GM12872 (cell line): ENCODE results near the gene ORAI2.

ENCODE experiments used
- TF ChIP-seq, protein P1 (sequence below): IDR thresholded peaks from 3 replicates; pipeline ENCODE4 v1.5.1; 2011; ENCODE audit warnings: low read depth, mild to moderate bottlenecking, low read length, moderate library complexity; ENCODE audit not compliant: insufficient read depth

Gene ORAI2

DNA sequence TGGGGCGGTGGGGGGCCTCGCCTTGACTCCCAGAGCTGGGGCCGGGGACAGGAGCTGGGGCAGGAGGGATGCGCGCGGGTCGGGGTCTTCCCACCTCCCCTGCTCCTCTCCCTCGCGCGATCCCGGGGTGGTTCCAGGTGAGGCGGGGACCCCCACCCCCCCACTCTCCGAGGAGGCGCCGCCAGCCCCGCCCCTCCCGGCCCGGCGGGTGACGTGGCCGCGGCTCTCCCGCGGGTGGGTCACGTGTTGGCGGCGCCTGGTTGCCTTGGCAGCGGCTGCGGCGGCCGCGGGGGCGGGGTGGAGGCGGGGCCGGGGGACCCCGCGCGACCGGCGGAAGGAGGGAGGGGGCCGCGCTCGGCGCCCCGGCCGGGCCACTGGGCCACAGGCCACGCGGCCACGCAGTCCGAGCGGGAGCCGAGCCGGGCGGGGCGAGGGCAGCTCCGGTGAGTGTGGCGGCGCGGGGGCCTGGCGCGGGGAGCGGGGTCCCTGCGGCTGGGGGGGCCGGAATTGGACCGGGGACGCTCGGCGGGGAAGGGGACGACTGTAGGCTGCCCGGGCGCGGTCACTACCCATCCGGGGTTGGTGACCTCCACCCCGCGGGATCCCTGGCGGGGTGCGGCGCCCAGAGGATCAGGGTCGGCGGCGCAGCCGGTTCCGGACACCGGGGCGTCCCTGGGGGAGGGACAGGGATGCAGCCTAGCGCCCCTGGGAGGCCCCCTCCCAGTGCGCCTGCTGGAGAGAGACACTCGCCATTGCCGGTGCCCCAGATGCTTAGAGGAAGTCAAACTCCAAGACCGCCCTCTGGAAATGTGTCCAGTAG is at the start of gene ORAI2:
ORAI2 (plus strand) TSS at position 357 of the 820 bp plus-strand sequence. CDS start 5,382 bp downstream, outside the sequence.
- TF ChIP-seq, protein P1, sequence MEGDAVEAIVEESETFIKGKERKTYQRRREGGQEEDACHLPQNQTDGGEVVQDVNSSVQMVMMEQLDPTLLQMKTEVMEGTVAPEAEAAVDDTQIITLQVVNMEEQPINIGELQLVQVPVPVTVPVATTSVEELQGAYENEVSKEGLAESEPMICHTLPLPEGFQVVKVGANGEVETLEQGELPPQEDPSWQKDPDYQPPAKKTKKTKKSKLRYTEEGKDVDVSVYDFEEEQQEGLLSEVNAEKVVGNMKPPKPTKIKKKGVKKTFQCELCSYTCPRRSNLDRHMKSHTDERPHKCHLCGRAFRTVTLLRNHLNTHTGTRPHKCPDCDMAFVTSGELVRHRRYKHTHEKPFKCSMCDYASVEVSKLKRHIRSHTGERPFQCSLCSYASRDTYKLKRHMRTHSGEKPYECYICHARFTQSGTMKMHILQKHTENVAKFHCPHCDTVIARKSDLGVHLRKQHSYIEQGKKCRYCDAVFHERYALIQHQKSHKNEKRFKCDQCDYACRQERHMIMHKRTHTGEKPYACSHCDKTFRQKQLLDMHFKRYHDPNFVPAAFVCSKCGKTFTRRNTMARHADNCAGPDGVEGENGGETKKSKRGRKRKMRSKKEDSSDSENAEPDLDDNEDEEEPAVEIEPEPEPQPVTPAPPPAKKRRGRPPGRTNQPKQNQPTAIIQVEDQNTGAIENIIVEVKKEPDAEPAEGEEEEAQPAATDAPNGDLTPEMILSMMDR = no peak

DNA sequence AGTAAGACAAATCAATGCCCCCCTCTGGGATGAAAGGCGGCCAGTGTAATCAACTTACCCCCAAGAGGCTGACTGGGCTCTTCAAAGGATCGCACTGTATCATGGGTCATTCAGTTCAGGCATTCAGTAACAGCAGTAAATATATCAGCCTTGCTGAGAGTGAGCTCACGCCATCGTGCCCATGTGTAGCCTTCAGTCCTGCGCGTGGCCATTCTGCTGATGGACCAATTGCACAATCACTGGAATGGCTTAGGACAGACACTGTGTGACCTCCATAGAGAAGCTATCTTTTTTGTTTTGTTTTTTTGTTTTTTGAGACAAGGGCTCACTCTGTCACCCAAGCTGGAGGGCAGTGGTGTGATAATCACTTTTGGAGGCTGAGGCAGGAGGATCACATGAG is 46.3 kb upstream of the ORAI2 start:
- TF ChIP-seq, protein P1 = no peak

DNA sequence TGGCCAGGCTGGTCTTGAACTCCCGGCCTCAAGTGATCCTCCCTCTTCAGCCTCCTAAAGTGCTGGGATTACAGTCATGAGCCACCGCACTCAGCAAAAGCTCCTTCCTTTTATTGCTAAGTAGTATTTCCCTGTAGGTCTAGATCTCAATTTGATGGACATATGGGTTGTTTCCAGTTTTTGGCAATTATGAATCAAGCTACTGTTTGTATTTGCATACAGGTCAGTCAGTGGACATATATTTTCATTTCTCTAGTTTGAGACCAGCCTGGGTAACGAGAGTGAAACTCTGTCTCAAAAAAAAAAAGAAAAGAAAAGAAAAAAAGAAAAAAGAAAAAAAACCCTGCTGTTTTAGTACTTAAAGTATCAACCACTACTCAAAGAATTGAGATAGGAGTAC is 43.6 kb upstream of the ORAI2 start:
- TF ChIP-seq, protein P1 = no peak

DNA sequence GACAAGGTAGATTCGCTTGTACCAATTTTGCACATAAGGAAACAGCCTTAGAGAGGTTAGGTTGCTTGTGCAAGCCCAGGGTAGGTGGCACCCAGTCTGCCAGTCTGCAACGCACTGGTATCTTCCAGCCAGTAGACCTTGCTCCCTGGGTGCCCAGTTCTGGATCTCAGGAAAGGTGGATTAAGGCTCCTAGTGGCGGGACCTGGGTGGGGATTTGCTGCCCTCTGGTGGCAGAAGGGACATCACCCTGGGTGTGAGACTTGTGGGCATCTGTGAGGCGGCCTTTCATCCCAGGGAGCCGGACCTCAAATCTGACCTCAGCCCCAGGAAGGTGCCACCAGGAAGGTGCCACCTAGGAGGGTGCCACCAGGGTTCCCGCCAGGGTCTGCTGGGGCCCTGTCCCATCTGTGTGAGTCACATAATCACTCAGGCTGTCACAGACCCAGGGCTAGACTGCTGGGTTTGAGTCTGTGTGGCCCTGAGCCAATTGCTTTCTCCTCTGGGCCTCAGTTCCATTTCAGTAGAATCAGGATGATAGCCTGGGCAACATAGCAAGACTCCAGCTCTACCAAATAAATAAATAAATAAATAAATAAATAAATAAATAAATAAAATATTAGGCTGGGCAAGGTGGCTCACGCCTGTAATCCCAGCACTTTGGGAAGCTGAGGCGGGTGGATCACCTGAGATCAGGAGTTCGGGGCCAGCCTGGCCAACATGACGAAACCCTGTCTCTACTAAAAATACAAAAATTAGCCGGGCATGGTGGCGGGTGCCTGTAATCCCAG is 42.5 kb upstream of the ORAI2 start:
- TF ChIP-seq, protein P1 = peak; percentile 91

DNA sequence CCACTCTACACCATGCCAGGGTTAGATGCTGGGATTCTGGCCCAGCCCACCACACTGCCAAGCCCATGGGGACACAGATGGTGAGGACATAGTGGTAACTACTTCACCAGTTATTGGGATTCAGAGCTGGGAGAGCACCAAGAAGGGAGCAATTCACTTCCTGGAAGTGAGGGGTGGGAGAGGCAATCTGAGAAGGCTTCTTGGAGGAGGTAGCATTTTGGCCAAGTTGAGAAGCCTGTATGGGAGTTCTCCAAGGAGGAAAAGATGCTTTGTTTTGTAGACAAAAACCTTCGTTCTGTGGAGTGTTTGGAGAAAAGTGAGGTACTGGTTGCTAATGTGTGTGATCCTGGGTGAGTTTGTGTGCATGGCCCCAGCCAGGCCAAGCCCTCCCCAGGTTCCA is 41.0 kb upstream of the ORAI2 start:
- TF ChIP-seq, protein P1 = no peak

DNA sequence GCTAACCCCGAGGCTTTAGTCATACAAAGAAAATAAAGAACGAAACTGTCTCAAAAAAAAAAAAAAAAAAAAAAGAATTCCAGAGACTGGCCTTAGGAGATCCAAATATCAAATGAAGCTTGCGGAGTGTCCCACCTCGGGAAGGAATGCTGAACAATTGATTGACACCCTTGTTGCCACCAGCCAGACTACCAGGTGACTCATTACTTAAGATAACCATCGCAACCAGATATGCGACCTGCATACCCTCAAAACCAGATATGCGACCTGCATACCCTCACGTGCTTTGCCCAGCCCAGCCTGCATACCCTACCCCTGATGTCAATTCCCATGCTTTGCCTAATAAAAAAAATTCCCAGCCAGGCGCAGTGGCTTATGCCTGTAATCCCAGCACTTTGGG is 39.9 kb upstream of the ORAI2 start:
- TF ChIP-seq, protein P1 = no peak

DNA sequence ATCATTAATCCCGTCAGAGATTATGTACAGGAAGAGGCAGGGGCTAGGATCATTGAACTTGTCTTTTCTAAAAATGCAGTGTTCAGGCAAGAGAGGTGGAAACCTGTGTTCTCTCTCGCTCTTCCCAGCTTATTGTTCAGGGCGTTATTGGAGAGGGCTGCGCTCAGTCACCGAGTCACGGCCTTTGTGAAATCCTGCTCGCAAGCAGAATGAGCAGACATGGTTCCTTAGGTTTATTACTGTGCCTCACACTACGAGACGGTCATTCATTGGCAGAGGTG is 37.8 kb upstream of the ORAI2 start:
- TF ChIP-seq, protein P1 = no peak
